K562 (cell line): ENCODE data around the gene THAP9. TPM values are rescaled to one million over a fixed set of nuclear protein-coding genes. Genes with fewer than 3 reads are reported as not detected.
A peak's percentile ranks its signal among the peaks of the same experiment; 100 is the strongest.

Experiments
- ATF7 ChIP-seq: fragments of 450-650 bp; IDR thresholded peaks from 2 replicates; pipeline ENCODE4 v1.7.1; 2014; ENCODE audit warnings: mild to moderate bottlenecking, moderate library complexity
- COPS2 ChIP-seq: fragments of 450-650 bp; conservative IDR thresholded peaks from 2 replicates; pipeline ENCODE4 v1.6.1; 2016; ENCODE audit warnings: mild to moderate bottlenecking, moderate library complexity
- DDX20 ChIP-seq: fragments of 450-650 bp; IDR thresholded peaks from 2 replicates; pipeline ENCODE4 v1.6.1; 2016; ENCODE audit warnings: missing genetic modification characterization, low read depth, mild to moderate bottlenecking, missing compliant biosample characterization, moderate library complexity
- GTF2E2 ChIP-seq: fragments of 200-800 bp; sonication (Bioruptor generic); IDR thresholded peaks from 2 replicates; pipeline ENCODE4 v1.6.1; 2016; ENCODE audit warnings: missing genetic modification characterization, missing compliant biosample characterization
- SRSF3 ChIP-seq: fragments of 200-400 bp; formaldehyde crosslinking; IDR thresholded peaks from 2 replicates; pipeline ENCODE4 v1.6.1; 2016; ENCODE audit warnings: mild to moderate bottlenecking, low read length, moderate library complexity; ENCODE audit not compliant: insufficient read depth
- ZNF561 ChIP-seq: fragments of 450-650 bp; formaldehyde crosslinking; conservative IDR thresholded peaks from 2 replicates; pipeline ENCODE4 v1.4.0; 2020; ENCODE audit warnings: mild to moderate bottlenecking, moderate library complexity
- polyA plus RNA-seq, 8 experiments: library from polyadenylated mRNA; depleted of rRNA in 4 of 8; stranded (reverse) in 5 of 8; unstranded in 3 of 8; fragments of >200 nt; fragmentation: Nextera tagmentation in 2 of 8; fragmentation: Illumina TruSeq in 1 of 8; extraction: Ambion mirVana in 2 of 8; extraction: Trizol in 1 of 8; gene quantifications; 2 replicates each; pipeline versions ENCODE4 v1.2.1 to v1.2.3, GENCODE V29; 2011 to 2014; ENCODE audit warnings: inconsistent platforms in 1 of 8, missing spikeins in 1 of 8
- total RNA-seq, 7 experiments: library from RNA; depleted of rRNA in 6 of 7; stranded (reverse); fragments of >200 nt in 6 of 7; fragmentation: Illumina TruSeq in 2 of 7; extraction: Trizol in 2 of 7; gene quantifications; 2 replicates each; pipeline versions ENCODE4 v1.2.1 to v1.2.3, GENCODE V29; 2011 to 2021; ENCODE audit warnings: low replicate concordance in 1 of 7
- TF ChIP-seq, protein P1 (sequence below), 2 experiments: fragments of 450-650 bp in 1 of 2; sonication (generic) in 1 of 2; formaldehyde crosslinking in 1 of 2; IDR thresholded peaks; 2 replicates each; pipeline versions ENCODE4 v1.7.1 to v1.9.0; 2016 to 2022; ENCODE audit warnings: inconsistent platforms in 1 of 2, mild to moderate bottlenecking in 1 of 2, missing genetic modification reagents in 1 of 2
- TF ChIP-seq, protein P2 (sequence below): sonication (generic); formaldehyde crosslinking; IDR thresholded peaks from 2 replicates; pipeline ENCODE4 v1.8.1; 2023; ENCODE audit warnings: mild to moderate bottlenecking, missing genetic modification reagents
- TF ChIP-seq, protein P3 (sequence below): fragments of 250-450 bp; sonication (Bioruptor Pico); IDR thresholded peaks from 2 replicates; pipeline ENCODE4 v1.4.0; 2020; ENCODE audit warnings: borderline replicate concordance
- TF ChIP-seq, protein P4 (sequence below): fragments of 200-800 bp; sonication (Bioruptor generic); IDR thresholded peaks from 2 replicates; pipeline ENCODE4 v1.6.1; 2017; ENCODE audit warnings: missing genetic modification characterization, missing compliant biosample characterization
- TF ChIP-seq, protein P5 (sequence below): sonication (generic); formaldehyde crosslinking; IDR thresholded peaks from 2 replicates; pipeline ENCODE4 v1.9.0; 2022; ENCODE audit warnings: mild to moderate bottlenecking, missing genetic modification reagents

Gene THAP9
- total and polyA plus RNA-seq, 9 of the 15 experiments (the other 6 are each of a cell fraction or from before 2014, with no cell fraction given) = 3.4 to 7.0 (median 5.4) TPM

- TF ChIP-seq, protein P1, sequence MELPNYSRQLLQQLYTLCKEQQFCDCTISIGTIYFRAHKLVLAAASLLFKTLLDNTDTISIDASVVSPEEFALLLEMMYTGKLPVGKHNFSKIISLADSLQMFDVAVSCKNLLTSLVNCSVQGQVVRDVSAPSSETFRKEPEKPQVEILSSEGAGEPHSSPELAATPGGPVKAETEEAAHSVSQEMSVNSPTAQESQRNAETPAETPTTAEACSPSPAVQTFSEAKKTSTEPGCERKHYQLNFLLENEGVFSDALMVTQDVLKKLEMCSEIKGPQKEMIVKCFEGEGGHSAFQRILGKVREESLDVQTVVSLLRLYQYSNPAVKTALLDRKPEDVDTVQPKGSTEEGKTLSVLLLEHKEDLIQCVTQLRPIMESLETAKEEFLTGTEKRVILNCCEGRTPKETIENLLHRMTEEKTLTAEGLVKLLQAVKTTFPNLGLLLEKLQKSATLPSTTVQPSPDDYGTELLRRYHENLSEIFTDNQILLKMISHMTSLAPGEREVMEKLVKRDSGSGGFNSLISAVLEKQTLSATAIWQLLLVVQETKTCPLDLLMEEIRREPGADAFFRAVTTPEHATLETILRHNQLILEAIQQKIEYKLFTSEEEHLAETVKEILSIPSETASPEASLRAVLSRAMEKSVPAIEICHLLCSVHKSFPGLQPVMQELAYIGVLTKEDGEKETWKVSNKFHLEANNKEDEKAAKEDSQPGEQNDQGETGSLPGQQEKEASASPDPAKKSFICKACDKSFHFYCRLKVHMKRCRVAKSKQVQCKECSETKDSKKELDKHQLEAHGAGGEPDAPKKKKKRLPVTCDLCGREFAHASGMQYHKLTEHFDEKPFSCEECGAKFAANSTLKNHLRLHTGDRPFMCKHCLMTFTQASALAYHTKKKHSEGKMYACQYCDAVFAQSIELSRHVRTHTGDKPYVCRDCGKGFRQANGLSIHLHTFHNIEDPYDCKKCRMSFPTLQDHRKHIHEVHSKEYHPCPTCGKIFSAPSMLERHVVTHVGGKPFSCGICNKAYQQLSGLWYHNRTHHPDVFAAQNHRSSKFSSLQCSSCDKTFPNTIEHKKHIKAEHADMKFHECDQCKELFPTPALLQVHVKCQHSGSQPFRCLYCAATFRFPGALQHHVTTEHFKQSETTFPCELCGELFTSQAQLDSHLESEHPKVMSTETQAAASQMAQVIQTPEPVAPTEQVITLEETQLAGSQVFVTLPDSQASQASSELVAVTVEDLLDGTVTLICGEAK (IDR thresholded peaks at IDR 0.05) = peak; percentile 96
- TF ChIP-seq, protein P1 (CRISPR knock-in tag; IDR thresholded peaks at IDR 0.05) = no peak
- TF ChIP-seq COPS2 = no peak
- TF ChIP-seq, protein P2, sequence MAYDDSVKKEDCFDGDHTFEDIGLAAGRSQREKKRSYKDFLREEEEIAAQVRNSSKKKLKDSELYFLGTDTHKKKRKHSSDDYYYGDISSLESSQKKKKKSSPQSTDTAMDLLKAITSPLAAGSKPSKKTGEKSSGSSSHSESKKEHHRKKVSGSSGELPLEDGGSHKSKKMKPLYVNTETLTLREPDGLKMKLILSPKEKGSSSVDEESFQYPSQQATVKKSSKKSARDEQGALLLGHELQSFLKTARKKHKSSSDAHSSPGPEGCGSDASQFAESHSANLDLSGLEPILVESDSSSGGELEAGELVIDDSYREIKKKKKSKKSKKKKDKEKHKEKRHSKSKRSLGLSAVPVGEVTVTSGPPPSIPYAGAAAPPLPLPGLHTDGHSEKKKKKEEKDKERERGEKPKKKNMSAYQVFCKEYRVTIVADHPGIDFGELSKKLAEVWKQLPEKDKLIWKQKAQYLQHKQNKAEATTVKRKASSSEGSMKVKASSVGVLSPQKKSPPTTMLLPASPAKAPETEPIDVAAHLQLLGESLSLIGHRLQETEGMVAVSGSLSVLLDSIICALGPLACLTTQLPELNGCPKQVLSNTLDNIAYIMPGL (CRISPR knock-in tag) = peak; percentile 84
- TF ChIP-seq DDX20 (tag) = no peak
- TF ChIP-seq ZNF561 (CRISPR knock-in tag) = no peak
- peak; percentile 78 for TF ChIP-seq ATF7
- TF ChIP-seq, protein P3, sequence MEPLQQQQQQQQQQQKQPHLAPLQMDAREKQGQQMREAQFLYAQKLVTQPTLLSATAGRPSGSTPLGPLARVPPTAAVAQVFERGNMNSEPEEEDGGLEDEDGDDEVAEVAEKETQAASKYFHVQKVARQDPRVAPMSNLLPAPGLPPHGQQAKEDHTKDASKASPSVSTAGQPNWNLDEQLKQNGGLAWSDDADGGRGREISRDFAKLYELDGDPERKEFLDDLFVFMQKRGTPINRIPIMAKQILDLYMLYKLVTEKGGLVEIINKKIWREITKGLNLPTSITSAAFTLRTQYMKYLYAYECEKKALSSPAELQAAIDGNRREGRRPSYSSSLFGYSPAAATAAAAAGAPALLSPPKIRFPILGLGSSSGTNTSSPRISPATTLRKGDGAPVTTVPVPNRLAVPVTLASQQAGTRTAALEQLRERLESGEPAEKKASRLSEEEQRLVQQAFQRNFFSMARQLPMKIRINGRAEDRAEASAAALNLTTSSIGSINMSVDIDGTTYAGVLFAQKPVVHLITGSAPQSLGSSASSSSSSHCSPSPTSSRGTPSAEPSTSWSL (CRISPR knock-in tag) = 0 out of 2 replicates have a peak, but pooled peaks have one; percentile 10
- TF ChIP-seq, protein P4, sequence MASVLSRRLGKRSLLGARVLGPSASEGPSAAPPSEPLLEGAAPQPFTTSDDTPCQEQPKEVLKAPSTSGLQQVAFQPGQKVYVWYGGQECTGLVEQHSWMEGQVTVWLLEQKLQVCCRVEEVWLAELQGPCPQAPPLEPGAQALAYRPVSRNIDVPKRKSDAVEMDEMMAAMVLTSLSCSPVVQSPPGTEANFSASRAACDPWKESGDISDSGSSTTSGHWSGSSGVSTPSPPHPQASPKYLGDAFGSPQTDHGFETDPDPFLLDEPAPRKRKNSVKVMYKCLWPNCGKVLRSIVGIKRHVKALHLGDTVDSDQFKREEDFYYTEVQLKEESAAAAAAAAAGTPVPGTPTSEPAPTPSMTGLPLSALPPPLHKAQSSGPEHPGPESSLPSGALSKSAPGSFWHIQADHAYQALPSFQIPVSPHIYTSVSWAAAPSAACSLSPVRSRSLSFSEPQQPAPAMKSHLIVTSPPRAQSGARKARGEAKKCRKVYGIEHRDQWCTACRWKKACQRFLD (CRISPR knock-in tag) = 0 out of 2 replicates have a peak, but pooled peaks have one; percentile 50
- TF ChIP-seq SRSF3 = no peak
- no peak for TF ChIP-seq GTF2E2 (tag)
- TF ChIP-seq, protein P5, sequence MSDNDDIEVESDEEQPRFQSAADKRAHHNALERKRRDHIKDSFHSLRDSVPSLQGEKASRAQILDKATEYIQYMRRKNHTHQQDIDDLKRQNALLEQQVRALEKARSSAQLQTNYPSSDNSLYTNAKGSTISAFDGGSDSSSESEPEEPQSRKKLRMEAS (CRISPR knock-in tag) = peak; percentile 93
These were observed 9.4 kb upstream of the THAP9 start, which contains the start of gene SEC31A (continued) for GRCh38 chr4:82890901-82891706.
